Activated CD8-positive, alpha-beta T cell treated with anti-CD3 and anti-CD28 coated beads for 36 hours (primary cell): Measurements from ENCODE around the gene CDKN1C. TPM values are rescaled to one million over a fixed set of nuclear protein-coding genes. Genes with fewer than 3 reads are reported as not detected.

Source experiments
- ATAC-seq: fragments of 200-7000 bp; cut with Tn5 transposase; one replicate; pipeline ENCODE4 v1.10.0; 2021; ENCODE audit warnings: mild to moderate bottlenecking, moderate library complexity
- CTCF ChIA-PET: fragments of 350-600 bp; sonication (Branson Sonifier 250); formaldehyde crosslinking; loops from one replicate; lab custom pipeline; 2021; ENCODE audit warnings: antibody characterized with exemption; lab: Charles Lee
- POLR2A ChIA-PET: fragments of 350-600 bp; sonication (Branson Sonifier 250); formaldehyde crosslinking; loops from one replicate; lab custom pipeline; 2021; ENCODE audit warnings: antibody characterized with exemption; lab: Charles Lee
- DNase-seq: peaks from one replicate; pipeline ENCODE4 v3.0.0-alpha.2; 2020
- H3K27ac Mint-ChIP-seq: one replicate; pipeline ENCODE4 v1.8.0; 2021; ENCODE audit warnings: mild to moderate bottlenecking, mixed read lengths
- H3K27me3 Mint-ChIP-seq: one replicate; pipeline ENCODE4 v1.8.0; 2021; ENCODE audit warnings: mixed read lengths
- H3K36me3 Mint-ChIP-seq: one replicate; pipeline ENCODE4 v1.8.0; 2021; ENCODE audit warnings: low read depth, mixed read lengths
- H3K4me1 Mint-ChIP-seq: one replicate; pipeline ENCODE4 v1.8.0; 2021; ENCODE audit warnings: low read depth, mixed read lengths
- H3K4me3 Mint-ChIP-seq: one replicate; pipeline ENCODE4 v1.8.0; 2021; ENCODE audit warnings: mild to moderate bottlenecking, moderate library complexity, mixed read lengths
- H3K9me3 Mint-ChIP-seq: one replicate; pipeline ENCODE4 v1.8.0; 2021; ENCODE audit warnings: mixed read lengths
- intact Hi-C: fragments of 100-400 bp; cut with micrococcal nuclease; formaldehyde crosslinking; loops from one replicate; pipeline ENCODE4 v1.10.0; 2022
- total RNA-seq, 2 experiments: library from RNA; stranded (reverse); gene quantifications; one replicate each; pipeline ENCODE4 v1.2.3, GENCODE V29; 2021
- TF ChIP-seq, protein P1 (sequence below): fragments of 200-600 bp; IDR thresholded peaks from one replicate; pipeline ENCODE4 v1.8.0; 2022; ENCODE audit warnings: antibody characterized with exemption, mild to moderate bottlenecking

The CDKN1C gene
- total RNA-seq, 2 experiments from 2014 or later = 1.6 TPM

- Mint-ChIP-seq H3K27me3 (no peaks in the 10 kb centered on the region), H3K4me1 (no peaks in the 10 kb centered on the region), H3K4me3 (no peak overlapping the region), H3K27ac (no peak overlapping the region), H3K9me3 (no peaks in the 10 kb centered on the region), H3K36me3 (no peaks in the 10 kb centered on the region)
- no peak for DNase-seq
- TF ChIP-seq, protein P1, sequence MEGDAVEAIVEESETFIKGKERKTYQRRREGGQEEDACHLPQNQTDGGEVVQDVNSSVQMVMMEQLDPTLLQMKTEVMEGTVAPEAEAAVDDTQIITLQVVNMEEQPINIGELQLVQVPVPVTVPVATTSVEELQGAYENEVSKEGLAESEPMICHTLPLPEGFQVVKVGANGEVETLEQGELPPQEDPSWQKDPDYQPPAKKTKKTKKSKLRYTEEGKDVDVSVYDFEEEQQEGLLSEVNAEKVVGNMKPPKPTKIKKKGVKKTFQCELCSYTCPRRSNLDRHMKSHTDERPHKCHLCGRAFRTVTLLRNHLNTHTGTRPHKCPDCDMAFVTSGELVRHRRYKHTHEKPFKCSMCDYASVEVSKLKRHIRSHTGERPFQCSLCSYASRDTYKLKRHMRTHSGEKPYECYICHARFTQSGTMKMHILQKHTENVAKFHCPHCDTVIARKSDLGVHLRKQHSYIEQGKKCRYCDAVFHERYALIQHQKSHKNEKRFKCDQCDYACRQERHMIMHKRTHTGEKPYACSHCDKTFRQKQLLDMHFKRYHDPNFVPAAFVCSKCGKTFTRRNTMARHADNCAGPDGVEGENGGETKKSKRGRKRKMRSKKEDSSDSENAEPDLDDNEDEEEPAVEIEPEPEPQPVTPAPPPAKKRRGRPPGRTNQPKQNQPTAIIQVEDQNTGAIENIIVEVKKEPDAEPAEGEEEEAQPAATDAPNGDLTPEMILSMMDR = no peak
- CTCF ChIA-PET = interaction anchor here (0.9 kb wide), 1 partner anchor 9 kb away, joined by 4 read pairs; the partner anchor contains the start of gene PHLDA2
- POLR2A ChIA-PET = interaction anchor here (0.8 kb wide), 1 partner anchor 714 kb away, joined by 3 read pairs; no protein-coding TSS in a partner anchor
- intact Hi-C loops = no loop called here
- no peak for ATAC-seq
Observed at GRCh38 chr11:2920343-2920742, 34.8 kb upstream of the CDKN1C start.

DNA sequence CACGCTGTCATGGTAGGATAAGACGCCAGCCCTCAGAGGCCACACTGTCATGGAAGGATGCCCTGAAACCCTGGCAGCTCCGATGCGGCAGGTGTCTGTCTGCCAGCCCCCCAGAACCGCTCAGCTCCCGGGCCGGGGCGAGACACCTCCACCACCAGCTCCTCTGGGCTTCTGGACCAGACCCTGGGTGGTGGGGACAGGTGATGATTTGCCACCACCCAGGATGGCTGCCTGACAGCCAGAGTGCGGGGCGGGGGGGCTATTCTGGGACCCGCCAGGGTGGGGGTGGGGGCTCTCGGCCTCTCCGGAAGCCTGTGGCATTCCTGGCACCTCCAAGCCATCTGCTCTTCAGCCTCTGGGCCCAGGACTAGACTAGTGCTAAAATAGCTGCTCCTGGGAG is 34.3 kb upstream of the CDKN1C start:
- Mint-ChIP-seq H3K9me3 (no peaks in the 10 kb centered on the region), H3K36me3 (no peaks in the 10 kb centered on the region), H3K4me3 (no peak overlapping the region), H3K27me3 (no peaks in the 10 kb centered on the region), H3K4me1 (no peaks in the 10 kb centered on the region), H3K27ac (no peak overlapping the region)
- DNase-seq = no peak
- intact Hi-C loops = no loop called here
- ChIA-PET CTCF (interaction anchor here (0.9 kb wide), 1 partner anchor 10 kb away, joined by 4 read pairs; the partner anchor contains the start of gene PHLDA2), POLR2A (no interaction called here)
- TF ChIP-seq, protein P1 = no peak
- ATAC-seq = no peak

- Mint-ChIP-seq H3K4me3 (no peak overlapping the region), H3K4me1 (peaks cover under 1% of the 10 kb centered on the region), H3K27ac (no peak overlapping the region), H3K9me3 (no peaks in the 10 kb centered on the region), H3K27me3 (no peaks in the 10 kb centered on the region), H3K36me3 (no peaks in the 10 kb centered on the region)
- ATAC-seq = no peak
- ChIA-PET POLR2A (no interaction called here), CTCF (interaction anchor here (2.0 kb wide), 1 partner anchor 11 kb away, joined by 11 read pairs; no protein-coding TSS in a partner anchor)
- TF ChIP-seq, protein P1 = no peak
- intact Hi-C loops = no loop called here
- no peak for DNase-seq
Observed at GRCh38 chr11:2919188-2919587, 33.6 kb upstream of the CDKN1C start.

- POLR2A ChIA-PET = no interaction called here
- intact Hi-C loops = no loop called here
- Mint-ChIP-seq H3K4me3 (no peak overlapping the region), H3K4me1 (peaks cover 7% of the 10 kb centered on the region), H3K36me3 (no peaks in the 10 kb centered on the region), H3K27ac (no peak overlapping the region), H3K27me3 (no peaks in the 10 kb centered on the region), H3K9me3 (no peaks in the 10 kb centered on the region)
- DNase-seq (no peak), ATAC-seq (no peak)
- CTCF ChIA-PET = interaction anchor here (1.1 to 2.0 kb wide), 2 partner anchors 12 to 385 kb away, joined by 3 to 11 read pairs; no protein-coding TSS in a partner anchor
- TF ChIP-seq, protein P1 = no peak
Observed at GRCh38 chr11:2917842-2918490, 32.4 kb upstream of the CDKN1C start.
